HG03103 (cell line): ENCODE results near the gene MMS19.

Source experiments
- ATAC-seq: cut with Tn5 transposase; IDR thresholded peaks from one replicate; pipeline ENCODE4 v1.9.1; 2021; ENCODE audit warnings: low read depth; ENCODE audit not compliant: unreplicated experiment

Gene MMS19

DNA sequence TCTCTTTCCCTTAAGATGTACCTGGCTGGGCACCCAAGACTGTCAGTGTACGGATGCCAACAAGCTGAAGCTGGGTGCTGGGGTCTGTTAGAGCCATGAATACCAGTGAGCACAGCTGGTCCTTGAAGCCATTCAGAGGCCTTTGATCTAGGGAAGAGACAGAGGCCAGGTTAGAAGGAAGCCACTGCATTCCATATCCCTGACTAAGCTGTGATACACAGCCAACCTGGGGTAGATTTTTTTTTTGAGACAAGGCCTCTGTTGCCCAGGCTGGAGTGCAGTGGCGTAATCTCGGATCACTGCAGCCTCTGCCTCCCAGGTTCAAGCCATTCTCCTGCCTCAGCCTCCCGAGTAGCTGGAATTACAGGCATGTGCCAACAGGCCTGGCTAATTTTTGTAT is 31.5 kb downstream of the MMS19 start:
- no peak for ATAC-seq

DNA sequence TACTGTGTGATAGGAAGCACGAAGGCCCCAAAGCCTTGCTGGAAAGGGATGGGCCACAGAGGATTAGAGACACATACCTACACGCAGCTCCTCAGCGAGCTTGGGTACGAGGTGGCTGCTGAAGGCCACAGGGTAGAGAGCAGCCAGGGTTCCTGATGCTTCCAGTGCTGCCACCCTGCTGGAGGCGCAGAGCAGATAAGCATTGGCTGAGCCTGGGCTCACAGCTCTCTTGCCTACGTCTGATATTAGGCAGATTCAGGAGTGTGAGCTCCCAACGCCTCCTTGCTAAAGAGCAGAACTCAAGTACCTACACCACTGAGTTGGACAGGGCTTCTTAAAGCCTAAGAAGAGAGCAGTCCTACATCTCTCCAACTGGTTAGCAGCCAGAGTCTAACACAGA is 32.2 kb downstream of the MMS19 start:
- no peak for ATAC-seq

DNA sequence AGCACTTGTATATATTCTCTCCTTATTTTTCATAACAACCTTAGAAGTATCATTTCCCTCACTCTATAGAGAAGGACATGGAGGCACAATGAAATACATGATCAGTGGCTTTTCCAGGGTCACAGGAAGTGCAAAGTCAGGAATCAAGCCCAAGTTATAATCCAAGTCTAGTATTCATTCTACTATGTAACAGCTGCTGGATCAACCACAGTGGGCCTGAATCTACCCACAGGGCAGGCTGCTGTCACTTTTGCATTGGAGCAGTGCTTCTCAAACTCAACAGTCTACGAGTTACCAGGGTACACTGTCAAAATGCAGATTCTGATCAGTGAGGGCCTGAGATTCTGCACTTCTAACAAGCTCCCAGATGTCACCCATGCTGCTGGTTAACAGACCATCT is 34.0 kb downstream of the MMS19 start:
- ATAC-seq = no peak

DNA sequence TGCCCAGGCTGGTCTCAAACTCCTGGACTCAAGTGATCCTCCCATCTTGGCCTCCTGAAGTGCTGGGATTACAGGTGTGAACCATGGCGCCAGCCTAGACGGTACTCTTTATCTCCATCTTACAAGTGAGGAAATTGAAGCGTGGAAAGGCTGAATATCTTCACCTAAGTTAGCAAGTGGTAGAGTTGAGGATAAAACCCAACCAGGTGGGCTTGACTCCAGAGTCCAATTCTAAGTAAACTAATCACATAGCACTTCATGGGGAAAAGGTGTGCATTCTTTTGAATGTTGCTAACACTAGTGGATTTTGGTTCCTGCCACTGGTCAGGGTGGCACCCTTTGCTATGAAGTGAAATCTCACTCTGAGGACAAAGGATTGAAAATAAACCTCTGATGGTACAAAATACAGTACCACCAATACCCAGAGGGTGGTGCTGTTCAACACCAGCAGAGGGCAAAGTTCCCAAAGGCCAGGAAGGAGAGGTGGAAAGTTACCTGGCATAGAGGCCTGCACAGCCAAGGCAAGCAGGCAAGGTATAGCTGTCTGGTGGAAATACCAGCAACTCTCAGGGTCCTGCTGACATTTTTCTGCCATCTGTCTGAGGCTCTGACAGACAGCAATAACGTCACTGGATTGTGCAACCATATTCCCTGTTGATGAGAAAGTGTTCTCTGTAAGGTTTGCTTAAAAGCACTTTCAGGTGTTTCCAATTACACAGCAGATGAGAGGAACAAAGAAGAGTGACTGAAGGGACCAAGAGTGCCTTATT is 34.7 kb downstream of the MMS19 start:
- ATAC-seq = no peak

DNA sequence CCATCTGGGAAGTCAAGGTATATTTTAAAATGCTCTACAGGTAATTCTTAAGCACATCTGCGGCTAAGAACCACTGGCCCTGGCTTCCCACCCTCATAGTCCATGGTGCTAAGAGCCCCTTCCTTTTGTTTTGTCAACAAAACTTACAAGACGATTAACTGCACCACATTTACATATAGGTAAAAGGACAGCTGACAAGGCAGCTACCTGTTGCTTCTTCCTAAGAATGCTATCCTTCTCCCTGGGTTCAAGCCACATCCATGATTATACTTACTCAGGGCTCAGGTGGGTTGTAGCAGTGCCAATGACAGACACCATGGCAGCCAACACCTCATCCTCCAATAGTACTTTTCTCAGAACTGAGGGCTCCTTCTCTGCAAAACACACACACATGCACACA is 35.9 kb downstream of the MMS19 start:
- ATAC-seq = no peak

DNA sequence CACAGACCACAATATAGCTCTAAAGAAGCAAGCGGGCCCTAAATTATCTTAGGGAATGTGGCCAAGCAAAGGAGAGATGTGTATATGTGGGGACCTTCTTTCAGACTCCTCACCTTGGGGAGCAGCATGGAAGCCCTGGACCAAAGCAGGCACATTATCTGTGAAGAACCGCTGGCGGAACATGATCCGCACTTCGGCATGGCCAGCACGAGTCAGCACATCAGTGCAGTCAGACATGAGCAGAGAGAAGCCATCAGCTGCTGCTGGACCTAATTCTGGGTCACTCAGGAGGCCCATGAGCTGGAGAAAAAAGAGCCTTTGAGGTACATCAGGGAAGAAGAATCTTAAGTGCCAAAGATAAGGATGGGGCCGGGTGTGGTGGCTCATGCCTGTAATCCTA is 38.3 kb downstream of the MMS19 start:
- no peak for ATAC-seq

- ATAC-seq = no peak
Measured at GRCh38 chr10:97459111-97459510, 39.1 kb downstream of the MMS19 start.

GRCh38 chr10:97456686-97457065 is 41.5 kb downstream of the MMS19 start:
- no peak for ATAC-seq

GRCh38 chr10:97456034-97456685 is 42.1 kb downstream of the MMS19 start:
- ATAC-seq = no peak

GRCh38 chr10:97454330-97455036 is 43.7 kb downstream of the MMS19 start:
- ATAC-seq = no peak

DNA sequence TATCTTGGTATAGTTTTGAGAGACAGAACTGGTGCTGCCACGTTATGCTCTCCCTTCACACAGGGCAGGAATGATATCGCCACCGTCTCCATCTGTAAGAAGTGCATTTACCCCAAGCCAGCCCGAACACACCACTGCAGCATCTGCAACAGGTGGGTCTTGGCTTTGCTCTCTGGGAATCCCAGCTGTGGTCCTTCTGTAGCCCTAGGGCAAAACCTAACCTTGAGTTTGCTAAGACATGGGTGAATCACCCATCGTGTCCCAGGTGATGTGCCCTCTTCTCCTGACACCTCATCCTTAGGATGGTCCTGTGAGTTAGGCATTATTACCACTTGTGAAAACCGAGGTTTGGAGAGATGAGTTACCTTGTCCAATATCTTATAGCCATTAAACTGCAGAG is 45.9 kb downstream of the MMS19 start:
- ATAC-seq = no peak

GRCh38 chr10:97451605-97452004 is 46.6 kb downstream of the MMS19 start:
- ATAC-seq = no peak

DNA sequence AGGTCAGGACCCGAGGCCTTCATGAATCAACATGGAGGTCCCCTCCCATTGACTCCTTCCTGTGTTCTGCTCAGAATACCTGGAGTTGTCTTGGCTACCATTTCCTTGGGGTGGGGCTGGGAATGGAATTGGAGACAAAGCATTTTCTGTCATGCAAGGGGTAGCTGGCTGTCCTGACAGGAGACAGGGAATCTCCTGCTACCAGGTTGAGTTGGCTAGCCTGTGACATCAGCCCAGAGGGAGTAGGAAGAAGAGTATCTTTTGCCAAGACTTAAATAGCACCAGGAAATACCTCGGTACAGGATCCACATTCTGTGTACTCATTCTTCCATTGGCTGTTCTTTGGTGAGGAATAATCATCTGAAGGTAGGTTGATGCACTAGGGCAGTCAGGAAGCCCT is 47.4 kb downstream of the MMS19 start:
- no peak for ATAC-seq

DNA sequence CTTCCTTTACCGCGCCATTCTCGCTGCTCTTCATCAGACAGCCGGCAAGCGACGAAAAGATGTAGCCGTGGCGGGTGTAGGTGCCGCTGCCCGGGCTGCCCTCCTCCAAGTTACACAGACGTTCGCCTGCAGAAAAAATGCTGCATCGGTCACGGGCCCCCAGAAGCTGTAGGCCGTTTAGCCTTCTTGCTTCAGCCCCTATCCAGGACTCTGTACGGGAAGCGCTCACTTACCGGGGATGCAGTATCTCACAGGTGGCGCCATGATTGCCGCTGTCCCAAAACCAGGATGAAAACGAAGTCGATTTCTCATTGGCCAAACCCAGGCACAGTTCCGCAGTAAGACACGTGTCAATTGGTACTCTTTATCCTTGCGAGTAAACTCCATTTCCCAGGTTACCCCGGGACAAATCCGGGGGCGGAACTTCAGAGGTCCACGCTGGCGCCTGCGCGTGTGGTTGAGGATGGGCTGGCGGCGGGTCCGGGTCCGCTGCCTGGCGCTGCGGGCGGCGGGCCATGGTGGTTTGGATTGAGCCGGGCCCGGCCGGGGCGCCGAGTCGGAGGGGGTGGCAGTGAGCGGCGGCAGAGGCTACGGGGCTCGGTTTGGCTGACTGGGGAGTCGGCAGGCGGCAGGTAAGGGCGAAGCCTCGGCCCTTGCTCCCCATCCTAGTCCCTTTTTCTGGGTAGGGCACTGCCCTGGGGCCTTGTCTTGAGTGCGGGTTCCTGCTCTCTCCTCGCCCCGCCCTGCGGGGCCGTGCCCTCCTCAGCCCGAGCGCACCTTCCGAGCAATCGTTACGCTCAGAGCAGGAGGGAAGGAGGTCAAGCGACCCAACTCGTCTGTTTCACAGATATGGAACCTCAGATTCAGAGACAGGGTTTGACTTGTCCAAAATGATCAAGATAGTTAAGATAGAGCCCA is 52.2 kb downstream of the MMS19 start, which contains the start of the genes EXOSC1 and ZDHHC16:
EXOSC1 (minus strand) TSS at position 285 of the 918 bp plus-strand sequence; CDS start at position 264, 21 bp downstream.
ZDHHC16 (plus strand) TSS at position 454 of the 918 bp plus-strand sequence. CDS start 5,501 bp downstream, outside the sequence.
- ATAC-seq = peak; percentile 87

- ATAC-seq = no peak
Measured at GRCh38 chr10:97445357-97445721, 52.9 kb downstream of the MMS19 start.

DNA sequence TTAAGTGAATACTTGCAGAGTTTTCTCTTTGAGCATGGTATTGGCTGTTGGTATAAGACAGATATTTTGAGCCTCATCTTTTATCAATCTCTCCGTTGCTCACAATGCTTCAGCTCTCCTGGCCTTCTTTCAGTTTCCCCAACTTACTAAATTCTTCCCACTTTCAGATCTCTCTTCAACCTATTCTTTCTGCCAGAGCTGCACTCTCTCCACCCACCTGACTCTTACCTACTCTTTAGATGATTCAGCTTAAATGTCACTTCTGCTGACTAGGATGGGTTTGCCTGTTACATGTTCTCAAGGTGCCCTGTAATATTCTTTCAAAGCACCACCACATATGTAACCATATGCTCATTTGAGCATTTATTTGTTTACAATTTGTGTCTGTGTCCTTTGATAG is 54.0 kb downstream of the MMS19 start:
- ATAC-seq = no peak

GRCh38 chr10:97442277-97442676 is 55.9 kb downstream of the MMS19 start:
- no peak for ATAC-seq

GRCh38 chr10:97435211-97435610 is 63.0 kb downstream of the MMS19 start:
- ATAC-seq = no peak

DNA sequence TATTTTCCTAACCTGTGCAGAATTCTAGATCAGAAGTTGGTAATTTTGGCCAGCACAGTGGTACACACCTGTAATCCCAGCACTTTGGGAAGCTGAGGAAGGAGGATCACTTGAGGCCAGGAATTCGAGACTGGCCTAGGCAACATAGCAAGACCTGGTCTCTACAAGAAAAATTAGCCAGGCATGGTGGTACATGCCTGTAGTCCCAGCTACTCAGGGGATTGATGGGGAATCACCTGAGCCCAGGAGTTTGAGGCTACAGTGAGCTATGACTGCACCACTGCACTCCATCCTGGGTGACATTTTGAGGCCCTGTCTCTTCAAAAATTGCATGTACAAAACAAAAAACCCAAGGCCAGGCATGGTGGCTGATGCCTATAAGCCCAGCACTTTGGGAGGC is 63.7 kb downstream of the MMS19 start:
- no peak for ATAC-seq

DNA sequence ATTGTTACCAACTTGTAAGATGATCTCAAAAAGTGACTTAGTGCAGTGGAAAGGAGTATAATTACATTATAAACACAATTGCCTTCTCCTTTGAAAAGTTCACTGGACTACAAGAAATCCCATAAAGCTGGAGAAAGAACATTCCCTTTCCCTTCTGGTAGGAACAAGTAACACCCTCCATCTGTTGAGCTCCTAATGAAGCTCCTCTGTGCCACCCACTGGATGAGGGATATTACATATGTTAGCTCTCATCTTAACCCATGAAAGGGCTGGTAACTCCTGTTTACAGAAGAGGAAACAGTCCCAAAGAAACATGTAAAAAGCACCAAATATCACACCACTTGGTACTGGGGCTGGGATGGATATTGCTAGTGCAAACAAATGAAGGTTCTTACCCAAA is 64.2 kb downstream of the MMS19 start:
- no peak for ATAC-seq
